SK-N-MC (cell line): ENCODE data around the gene RAMP1.

ENCODE experiments used
- FOXP2 ChIP-seq: optimal IDR thresholded peaks from 2 replicates; pipeline ENCODE3; 2011; ENCODE audit warnings: mild to moderate bottlenecking, moderate library complexity; ENCODE audit not compliant: insufficient read depth; ENCODE audit errors: extremely low read length, control extremely low read depth
- POLR2AphosphoS5 ChIP-seq: IDR thresholded peaks from 2 replicates; pipeline ENCODE4 v1.6.1; 2012; ENCODE audit warnings: mild to moderate bottlenecking, low read depth, low read length, borderline replicate concordance

GRCh38 chr2:237864940-237865622, 5.7 kb downstream of the RAMP1 start:
- no peak for TF ChIP-seq POLR2AphosphoS5
- no peak for TF ChIP-seq FOXP2
